Measurements from ENCODE around the gene AATK. TPM values are rescaled to one million over a fixed set of nuclear protein-coding genes. Genes with fewer than 3 reads are reported as not detected.

AATK gene
- total and polyA plus RNA-seq, 2 donors (not counting 3 experiments of a cell fraction or from before 2014, with no cell fraction given), result 0.69 to 1.00 TPM

GRCh38 chr17:81106716-81107115, 59.3 kb downstream of the AATK start:
- Histone ChIP-seq H3K4me2 (ENCODE audit: insufficient read depth, low read length) (no peak overlapping the region), H3K4me3 (replicated peaks in 1 of 3; ENCODE audit: insufficient read depth in 1 of 3, low read depth in 1 of 3, low read length in 3 of 3) (no peak overlapping the region), H3K36me3 (ENCODE audit: control insufficient read depth in 2 of 2, extremely low read depth in 1 of 2, insufficient read depth in 2 of 2, low read length in 2 of 2) (no peaks in the 10 kb centered on the region), H3K4me1 (ENCODE audit: control insufficient read depth, extremely low read depth, insufficient read depth, low read length) (no peaks in the 10 kb centered on the region), H3K9ac (replicated peaks; ENCODE audit: extremely low read depth, insufficient read depth, low read length) (no peak overlapping the region), H3K9me3 (replicated peaks; ENCODE audit: control insufficient read depth, insufficient read depth, low read length) (no peaks in the 10 kb centered on the region), H3K27me3 (ENCODE audit: control insufficient read depth in 2 of 2, insufficient read depth in 2 of 2, low read length in 2 of 2) (no peaks in the 10 kb centered on the region), H2AFZ (ENCODE audit: low read depth, low read length) (no peak overlapping the region), H3K79me2 (ENCODE audit: control insufficient read depth, insufficient read depth, low read length) (no peaks in the 10 kb centered on the region), H4K20me1 (replicated peaks; ENCODE audit: control insufficient read depth, extremely low read depth, insufficient read depth, low read length) (no peaks in the 10 kb centered on the region), H3K9me1 (replicated peaks; ENCODE audit: control insufficient read depth, extremely low read depth, insufficient read depth, low read length) (no peaks in the 10 kb centered on the region), H3K27ac (ENCODE audit: insufficient read depth, low read depth, low read length) (no peak overlapping the region)
- TF ChIP-seq MYC (IDR thresholded peaks at IDR 0.05; ENCODE audit: low read depth, low read length), result no peak
- no peak for TF ChIP-seq CTCF (IDR thresholded peaks at IDR 0.05; ENCODE audit: extremely low read depth in 1 of 2, insufficient read depth in 1 of 2, low read depth in 1 of 2, low read length in 2 of 2)
- TF ChIP-seq EZH2 (IDR thresholded peaks at IDR 0.05; ENCODE audit: borderline replicate concordance, low read depth, low read length, severe bottlenecking), result no peak
- no peak for TF ChIP-seq GATA2 (IDR thresholded peaks at IDR 0.05; ENCODE audit: insufficient read depth, insufficient read length, low read depth, low read length)
- TF ChIP-seq POLR2A (IDR thresholded peaks at IDR 0.05; ENCODE audit: low read depth, low read length), result no peak
- no peak for TF ChIP-seq FOS (IDR thresholded peaks at IDR 0.05; ENCODE audit: borderline replicate concordance, insufficient read depth, low read length)
- ChIA-PET CTCF (interaction anchor here (0.9 to 1.2 kb wide), 2 partner anchors 9 to 118 kb away, joined by 5 read pairs; no protein-coding TSS in a partner anchor), POLR2A (no interaction called here)
- DNase-seq (ENCODE audit: low read depth, low spot score), result no peak
- dilution Hi-C loops (cut with MboI; ENCODE audit: extremely low pct_ligation_motif_present, low sequenced_read_pairs) (no loop called here), intact Hi-C loops (cut with micrococcal nuclease) (no loop called here)
- BruUV-seq (replicated peaks), result no TSS peak
- FAIRE-seq, result no peak

DNA sequence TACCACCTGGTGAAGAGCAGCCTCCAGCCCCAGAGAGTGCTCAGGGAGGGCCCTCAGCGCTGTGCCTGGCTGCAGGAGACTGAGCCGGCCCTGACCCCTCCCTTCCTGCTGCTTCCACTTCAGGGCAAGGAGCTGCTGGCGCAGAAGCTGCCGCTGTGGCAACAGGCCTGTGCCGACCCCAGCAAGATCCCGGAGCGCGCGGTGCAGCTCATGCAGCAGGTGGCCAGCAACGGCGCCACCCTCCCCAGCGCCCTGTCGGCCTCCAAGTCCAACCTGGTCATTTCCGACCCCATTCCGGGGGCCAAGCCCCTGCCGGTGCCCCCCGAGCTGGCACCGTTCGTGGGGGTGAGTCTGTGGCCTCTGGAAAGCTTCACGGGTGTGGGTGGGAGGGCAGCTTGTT, 62.6 kb downstream of the AATK start:
- Histone ChIP-seq H3K4me1 (ENCODE audit: control insufficient read depth, extremely low read depth, insufficient read depth, low read length) (no peaks in the 10 kb centered on the region), H3K27me3 (ENCODE audit: control insufficient read depth in 2 of 2, insufficient read depth in 2 of 2, low read length in 2 of 2) (no peaks in the 10 kb centered on the region), H2AFZ (ENCODE audit: low read depth, low read length) (no peak overlapping the region), H3K9me3 (replicated peaks; ENCODE audit: control insufficient read depth, insufficient read depth, low read length) (no peaks in the 10 kb centered on the region), H4K20me1 (replicated peaks; ENCODE audit: control insufficient read depth, extremely low read depth, insufficient read depth, low read length) (no peaks in the 10 kb centered on the region), H3K4me3 (replicated peaks in 1 of 3; ENCODE audit: insufficient read depth in 1 of 3, low read depth in 1 of 3, low read length in 3 of 3) (no peak overlapping the region), H3K27ac (ENCODE audit: insufficient read depth, low read depth, low read length) (no peak overlapping the region), H3K4me2 (ENCODE audit: insufficient read depth, low read length) (no peak overlapping the region), H3K36me3 (ENCODE audit: control insufficient read depth in 2 of 2, extremely low read depth in 1 of 2, insufficient read depth in 2 of 2, low read length in 2 of 2) (no peaks in the 10 kb centered on the region), H3K79me2 (ENCODE audit: control insufficient read depth, insufficient read depth, low read length) (no peaks in the 10 kb centered on the region), H3K9me1 (replicated peaks; ENCODE audit: control insufficient read depth, extremely low read depth, insufficient read depth, low read length) (no peaks in the 10 kb centered on the region), H3K9ac (replicated peaks; ENCODE audit: extremely low read depth, insufficient read depth, low read length) (no peak overlapping the region)
- dilution Hi-C loops (cut with MboI; ENCODE audit: extremely low pct_ligation_motif_present, low sequenced_read_pairs), result no loop called here
- POLR2A ChIA-PET, result interaction anchor here (0.7 kb wide), 1 partner anchor 128 kb away, joined by 4 read pairs; no protein-coding TSS in a partner anchor
- CTCF ChIA-PET, result interaction anchor here (1.2 to 3.5 kb wide), 4 partner anchors 12 to 115 kb away, joined by 4 to 62 read pairs (median 34); partner anchors contain the start of gene CHMP6
- DNase-seq (ENCODE audit: low read depth, low spot score) (no peak), FAIRE-seq (no peak)
- TF ChIP-seq POLR2AphosphoS5 (IDR thresholded peaks at IDR 0.05; ENCODE audit: insufficient read depth, low read depth, low read length), result no peak
- no peak for TF ChIP-seq POLR2A (IDR thresholded peaks at IDR 0.05; ENCODE audit: low read depth, low read length)
- TF ChIP-seq FOS (IDR thresholded peaks at IDR 0.05; ENCODE audit: borderline replicate concordance, insufficient read depth, low read length), result no peak
- TF ChIP-seq, protein P1, sequence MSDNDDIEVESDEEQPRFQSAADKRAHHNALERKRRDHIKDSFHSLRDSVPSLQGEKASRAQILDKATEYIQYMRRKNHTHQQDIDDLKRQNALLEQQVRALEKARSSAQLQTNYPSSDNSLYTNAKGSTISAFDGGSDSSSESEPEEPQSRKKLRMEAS (IDR thresholded peaks at IDR 0.05; ENCODE audit: insufficient read depth, insufficient read length), result no peak
- TF ChIP-seq EZH2 (IDR thresholded peaks at IDR 0.05; ENCODE audit: borderline replicate concordance, low read depth, low read length, severe bottlenecking), result no peak
- no peak for TF ChIP-seq MYC (IDR thresholded peaks at IDR 0.05; ENCODE audit: low read depth, low read length)
- TF ChIP-seq GATA2 (IDR thresholded peaks at IDR 0.05; ENCODE audit: insufficient read depth, insufficient read length, low read depth, low read length), result no peak
- TF ChIP-seq JUN (IDR thresholded peaks at IDR 0.05; ENCODE audit: borderline replicate concordance, insufficient read depth, insufficient read length, low read depth), result no peak
- BruUV-seq (replicated peaks), result no TSS peak
- intact Hi-C loops (cut with micrococcal nuclease), result no loop called here

Data from endothelial cell of umbilical vein (primary cell).